HL-60 (cell line): ENCODE data around the gene SLC4A4.

Experiments used
- CTCF ChIP-seq: IDR thresholded peaks from one replicate; pipeline ENCODE4 v1.5.1; 2011; ENCODE audit warnings: low read length, control low read depth, inconsistent platforms; ENCODE audit not compliant: insufficient read depth
- GABPA ChIP-seq: IDR thresholded peaks from 2 replicates; pipeline ENCODE4 v1.6.1; 2012; ENCODE audit warnings: low read depth
- REST ChIP-seq: IDR thresholded peaks from 2 replicates; pipeline ENCODE4 v1.6.1; 2012; ENCODE audit warnings: low read depth; ENCODE audit not compliant: insufficient replicate concordance

- TF ChIP-seq CTCF (no peak), REST (no peak), GABPA (no peak)
Observed at GRCh38 chr4:71389149-71389827, 50.5 kb downstream of the SLC4A4 start.
